CD14-positive monocyte (primary cell): ENCODE data around the gene TNFRSF4. TPM values are rescaled to one million over a fixed set of nuclear protein-coding genes. Genes with fewer than 3 reads are reported as not detected.

Experiments used
- DNase-seq, 3 donors: peaks; one replicate each; pipeline ENCODE4 v3.0.0-alpha.2; 2011 to 2022
- H2AFZ ChIP-seq: 2 replicates; pipeline ENCODE4 v1.6.0; 2012; ENCODE audit warnings: mild to moderate bottlenecking, low read depth, low read length, inconsistent platforms; ENCODE audit not compliant: insufficient read depth, poor library complexity, severe bottlenecking
- H3K27ac ChIP-seq, 2 donors: 1 replicate in 1 of 2; 2 replicates in 1 of 2; pipeline ENCODE4 v1.5.1; 2012 to 2013; ENCODE audit warnings: low read length in 2 of 2, control low read depth in 1 of 2, inconsistent platforms in 1 of 2, low read depth in 1 of 2, mild to moderate bottlenecking in 1 of 2
- H3K27me3 ChIP-seq, 2 donors: one replicate each; pipeline versions ENCODE4 v1.6.0 to v1.6.1; 2011 to 2013; ENCODE audit warnings: low read length in 2 of 2; ENCODE audit not compliant: control insufficient read depth in 2 of 2, insufficient read depth in 2 of 2
- H3K36me3 ChIP-seq, 2 donors: replicated peaks in 1 of 2; 1 replicate in 1 of 2; 2 replicates in 1 of 2; pipeline versions ENCODE4 v1.5.1 to v1.6.1; 2012 to 2013; ENCODE audit warnings: low read length in 2 of 2, control low read depth in 1 of 2, inconsistent platforms in 1 of 2, mild to moderate bottlenecking in 1 of 2; ENCODE audit not compliant: insufficient read depth in 2 of 2, control insufficient read depth in 1 of 2
- H3K4me1 ChIP-seq, 2 donors: 1 replicate in 1 of 2; 2 replicates in 1 of 2; pipeline versions ENCODE4 v1.5.1 to v1.6.1; 2012 to 2013; ENCODE audit warnings: low read length in 2 of 2, control low read depth in 1 of 2, inconsistent platforms in 1 of 2, mild to moderate bottlenecking in 1 of 2, moderate library complexity in 1 of 2; ENCODE audit not compliant: insufficient read depth in 2 of 2, control insufficient read depth in 1 of 2
- H3K4me2 ChIP-seq: replicated peaks from 2 replicates; pipeline ENCODE3; 2012; ENCODE audit warnings: low read length, moderate library complexity, mild to moderate bottlenecking; ENCODE audit not compliant: poor library complexity, severe bottlenecking; ENCODE audit errors: extremely low read depth
- H3K4me3 ChIP-seq, 3 experiments: fragments of 200-600 bp in 1 of 3; sonication (generic) in 1 of 3; replicated peaks in 1 of 3; 1 replicate in 2 of 3; 2 replicates in 1 of 3; pipeline ENCODE4 v1.5.1; 2011 to 2013; ENCODE audit warnings: low read length in 3 of 3, mild to moderate bottlenecking in 3 of 3, control low read depth in 2 of 3, low read depth in 2 of 3, inconsistent platforms in 1 of 3, moderate library complexity in 1 of 3
- H3K79me2 ChIP-seq: 2 replicates; pipeline ENCODE4 v1.6.0; 2012; ENCODE audit warnings: mild to moderate bottlenecking, control low read depth, inconsistent platforms, low read length, moderate library complexity; ENCODE audit not compliant: insufficient read depth
- H3K9ac ChIP-seq: 2 replicates; pipeline ENCODE4 v1.6.0; 2017; ENCODE audit warnings: low read length, mild to moderate bottlenecking; ENCODE audit not compliant: insufficient read depth, poor library complexity, severe bottlenecking
- H3K9me3 ChIP-seq, 2 donors: replicated peaks in 1 of 2; 1 replicate in 1 of 2; 2 replicates in 1 of 2; pipeline versions ENCODE4 v1.5.1 to v1.6.1; 2012 to 2013; ENCODE audit warnings: low read length in 2 of 2, control low read depth in 1 of 2; ENCODE audit not compliant: control insufficient read depth in 1 of 2, insufficient read depth in 1 of 2
- H4K20me1 ChIP-seq: 2 replicates; pipeline ENCODE4 v1.6.0; 2012; ENCODE audit warnings: mild to moderate bottlenecking, low read length, control low read depth, moderate library complexity; ENCODE audit not compliant: insufficient read depth
- H3K27ac Mint-ChIP-seq, 7 donors: one replicate each; pipeline ENCODE4 v1.8.0; 2020; ENCODE audit warnings: mild to moderate bottlenecking in 7 of 7, mixed read lengths in 7 of 7, moderate library complexity in 6 of 7, inconsistent platforms in 2 of 7
- H3K27me3 Mint-ChIP-seq, 3 donors: one replicate each; pipeline ENCODE4 v1.8.0; 2021 to 2022; ENCODE audit warnings: low read depth in 3 of 3, mild to moderate bottlenecking in 3 of 3, mixed read lengths in 3 of 3, moderate library complexity in 3 of 3, inconsistent platforms in 1 of 3
- H3K36me3 Mint-ChIP-seq, 2 donors: one replicate each; pipeline ENCODE4 v1.8.0; 2020; ENCODE audit warnings: mixed read lengths in 2 of 2, inconsistent platforms in 1 of 2, mild to moderate bottlenecking in 1 of 2
- H3K4me1 Mint-ChIP-seq: one replicate; pipeline ENCODE4 v1.8.0; 2020; ENCODE audit warnings: mild to moderate bottlenecking, mixed read lengths
- H3K4me3 Mint-ChIP-seq, 2 donors: one replicate each; pipeline ENCODE4 v1.8.0; 2020; ENCODE audit warnings: mild to moderate bottlenecking in 2 of 2, mixed read lengths in 2 of 2, moderate library complexity in 1 of 2
- H3K9me3 Mint-ChIP-seq, 7 donors: one replicate each; pipeline ENCODE4 v1.8.0; 2020 to 2022; ENCODE audit warnings: mixed read lengths in 7 of 7, mild to moderate bottlenecking in 6 of 7, moderate library complexity in 6 of 7, inconsistent platforms in 2 of 7
- WGBS: methylation state at CpG from one replicate; pipeline ENCODE4 v1.1.5; 2013; ENCODE audit warnings: missing lambda C conversion rate; ENCODE audit not compliant: insufficient coverage; 5-methylcytosine and 5-hydroxymethylcytosine counted together
- intact Hi-C, 2 donors: fragments of 100-400 bp; cut with micrococcal nuclease; formaldehyde crosslinking; loops; one replicate each; pipeline versions ENCODE4 v1.15.0 to v1.15.1; 2023
- polyA plus RNA-seq, 3 donors: library from polyadenylated mRNA; depleted of rRNA in 1 of 3; unstranded in 2 of 3; stranded (reverse) in 1 of 3; fragments of 300-500 nt in 2 of 3; fragments of >200 nt in 1 of 3; fragmentation: Illumina TruSeq in 2 of 3; gene quantifications; 1 replicate in 2 of 3; 2 replicates in 1 of 3; pipeline ENCODE4 v1.2.3, GENCODE V29; 2012 to 2021
- TF ChIP-seq, protein P1 (sequence below): fragments of 200-600 bp; IDR thresholded peaks from one replicate; pipeline ENCODE4 v1.8.0; 2022; ENCODE audit warnings: antibody characterized with exemption, mild to moderate bottlenecking

Gene TNFRSF4
- polyA plus RNA-seq, 3 donors, result 0.05 TPM; not detected in 2

DNA sequence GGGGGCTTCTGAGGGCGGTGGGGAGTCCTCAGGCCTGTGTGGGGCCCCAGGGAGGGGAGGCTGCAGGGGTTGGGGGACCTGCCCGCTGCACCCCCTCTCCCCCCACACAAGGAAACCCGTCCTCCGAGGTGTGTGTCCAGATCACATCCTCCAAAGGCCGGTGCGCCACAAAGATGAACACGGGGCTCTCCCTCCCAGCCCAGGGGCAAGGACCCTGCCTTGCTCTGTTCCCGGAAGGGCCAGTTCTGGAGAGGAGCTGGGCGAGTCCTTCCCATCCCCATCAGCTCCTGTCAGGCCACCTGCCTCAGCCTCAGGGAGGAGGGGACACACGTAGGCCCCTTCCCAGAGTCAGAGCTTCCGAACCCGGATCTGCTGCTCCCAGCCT is 42.8 kb downstream of the TNFRSF4 start:
- Mint-ChIP-seq H3K27me3 (peaks cover 35 to 47% (median 39%) of the 10 kb centered on the region in 3 donors), H3K36me3 (no peaks in the 10 kb centered on the region), H3K27ac (no peak overlapping the region), H3K9me3 (peaks cover 4 to 15% (median 7%) of the 10 kb centered on the region in 7 donors), H3K4me1 (no peaks in the 10 kb centered on the region), H3K4me3 (no peak overlapping the region)
- H2AFZ ChIP-seq, result no peak overlapping the region
- H3K4me1 ChIP-seq, result no peaks in the 10 kb centered on the region
- peaks cover 4 to 31% of the 10 kb centered on the region in 2 donors for H3K27me3 ChIP-seq
- H3K36me3 ChIP-seq, result no peaks in the 10 kb centered on the region
- H4K20me1 ChIP-seq, result no peaks in the 10 kb centered on the region
- TF ChIP-seq, protein P1, sequence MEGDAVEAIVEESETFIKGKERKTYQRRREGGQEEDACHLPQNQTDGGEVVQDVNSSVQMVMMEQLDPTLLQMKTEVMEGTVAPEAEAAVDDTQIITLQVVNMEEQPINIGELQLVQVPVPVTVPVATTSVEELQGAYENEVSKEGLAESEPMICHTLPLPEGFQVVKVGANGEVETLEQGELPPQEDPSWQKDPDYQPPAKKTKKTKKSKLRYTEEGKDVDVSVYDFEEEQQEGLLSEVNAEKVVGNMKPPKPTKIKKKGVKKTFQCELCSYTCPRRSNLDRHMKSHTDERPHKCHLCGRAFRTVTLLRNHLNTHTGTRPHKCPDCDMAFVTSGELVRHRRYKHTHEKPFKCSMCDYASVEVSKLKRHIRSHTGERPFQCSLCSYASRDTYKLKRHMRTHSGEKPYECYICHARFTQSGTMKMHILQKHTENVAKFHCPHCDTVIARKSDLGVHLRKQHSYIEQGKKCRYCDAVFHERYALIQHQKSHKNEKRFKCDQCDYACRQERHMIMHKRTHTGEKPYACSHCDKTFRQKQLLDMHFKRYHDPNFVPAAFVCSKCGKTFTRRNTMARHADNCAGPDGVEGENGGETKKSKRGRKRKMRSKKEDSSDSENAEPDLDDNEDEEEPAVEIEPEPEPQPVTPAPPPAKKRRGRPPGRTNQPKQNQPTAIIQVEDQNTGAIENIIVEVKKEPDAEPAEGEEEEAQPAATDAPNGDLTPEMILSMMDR, result no peak
- no peak for DNase-seq
- H3K4me3 ChIP-seq, result no peak overlapping the region
- 84% methylated on average over 3 of the region's 12 CpGs for WGBS
- H3K9ac ChIP-seq, result no peak overlapping the region
- no peaks in the 10 kb centered on the region for H3K79me2 ChIP-seq
- intact Hi-C loops, result no loop called here
- H3K9me3 ChIP-seq, result peaks cover 0 to 6% of the 10 kb centered on the region in 2 donors
- H3K4me2 ChIP-seq, result no peak overlapping the region
- no peak overlapping the region for H3K27ac ChIP-seq

DNA sequence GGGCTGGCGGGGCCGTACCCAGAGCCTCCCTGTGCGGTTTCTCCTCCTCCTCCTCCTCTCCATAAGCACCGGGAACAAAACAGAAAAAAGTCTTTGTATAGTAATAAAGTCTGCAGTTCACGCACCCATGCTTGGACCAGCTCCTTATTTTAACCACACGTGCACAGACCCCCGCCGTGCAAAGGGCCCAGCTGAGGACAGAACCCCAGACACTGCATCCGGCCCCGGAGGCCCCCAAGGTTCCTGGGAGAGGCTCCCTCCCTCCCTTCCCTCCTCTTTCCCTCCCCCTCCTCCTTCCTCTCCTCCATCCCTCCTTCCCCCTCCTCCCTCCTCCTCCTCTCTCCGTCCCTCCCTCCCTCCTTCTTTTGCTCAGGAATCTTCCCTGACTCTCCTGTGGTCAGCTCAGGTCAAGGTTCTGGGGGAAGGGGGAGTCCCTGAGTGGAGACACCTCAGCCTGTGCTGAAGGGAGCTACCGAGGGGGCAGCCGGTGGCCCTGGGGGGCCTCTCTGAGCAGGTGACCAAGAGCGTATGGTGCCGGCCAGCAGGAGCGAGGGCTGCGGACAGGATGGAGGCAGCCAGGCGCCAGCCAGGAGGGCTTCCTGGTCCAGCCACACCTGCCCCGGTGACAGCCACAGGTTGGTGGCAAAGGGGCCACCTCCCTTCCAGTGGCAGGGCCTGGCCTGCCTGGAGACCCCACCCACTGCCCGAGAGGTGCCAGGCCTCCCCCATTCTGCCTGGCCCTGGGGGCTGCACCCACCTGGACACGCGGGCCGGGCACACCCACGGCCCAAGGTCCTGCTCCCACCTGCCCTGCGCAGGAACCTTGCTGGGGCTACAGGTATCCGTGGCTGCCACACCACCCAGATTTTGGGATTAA is 43.5 kb downstream of the TNFRSF4 start:
- Mint-ChIP-seq H3K4me3 (no peak overlapping the region), H3K27ac (no peak overlapping the region), H3K36me3 (no peaks in the 10 kb centered on the region), H3K27me3 (peaks cover 28 to 42% (median 35%) of the 10 kb centered on the region in 3 donors), H3K9me3 (peaks cover 2 to 13% (median 3%) of the 10 kb centered on the region in 7 donors), H3K4me1 (no peaks in the 10 kb centered on the region)
- H3K27ac ChIP-seq, result no peak overlapping the region
- WGBS, result 64% methylated on average over 20 of the region's 26 CpGs
- H2AFZ ChIP-seq, result no peak overlapping the region
- no peaks in the 10 kb centered on the region for H3K79me2 ChIP-seq
- H3K27me3 ChIP-seq, result peaks cover 4 to 27% of the 10 kb centered on the region in 2 donors
- TF ChIP-seq, protein P1, result no peak
- H3K4me1 ChIP-seq, result no peaks in the 10 kb centered on the region
- H3K9me3 ChIP-seq, result peaks cover 0 to 3% of the 10 kb centered on the region in 2 donors
- intact Hi-C loops, result no loop called here
- no peak overlapping the region for H3K4me3 ChIP-seq
- H4K20me1 ChIP-seq, result no peaks in the 10 kb centered on the region
- H3K9ac ChIP-seq, result no peak overlapping the region
- H3K36me3 ChIP-seq, result no peaks in the 10 kb centered on the region
- no peak overlapping the region for H3K4me2 ChIP-seq
- DNase-seq, result no peak
